GM18951 (cell line): ENCODE results near the gene SLFN11.

Experiments
- POLR2A ChIP-seq: IDR thresholded peaks from 4 replicates; pipeline ENCODE4 v1.6.1; 2011; ENCODE audit warnings: mild to moderate bottlenecking; ENCODE audit not compliant: insufficient read length, insufficient read depth; ENCODE audit errors: extremely low read depth
- in situ Hi-C: fragments of 300-500 bp; cut with MboI; formaldehyde crosslinking; loops from one replicate; pipeline ENCODE4 v1.12.0; 2022; ENCODE audit warnings: low sequenced_read_pairs, mixed read lengths, inconsistent platforms; ENCODE audit not compliant: unreplicated experiment

SLFN11 gene

GRCh38 chr17:35374766-35375344, 1.4 kb upstream of the SLFN11 start:
- no peak for TF ChIP-seq POLR2A
- in situ Hi-C loops = no loop called here

- peak; percentile 64 for TF ChIP-seq POLR2A
- in situ Hi-C loops = no loop called here
Observed at GRCh38 chr17:35373984-35374765, 754 bp upstream of the SLFN11 start.

GRCh38 chr17:35372846-35373533, 431 bp downstream of the SLFN11 start:
- TF ChIP-seq POLR2A = no peak
- in situ Hi-C loops = no loop called here

- in situ Hi-C loops = no loop called here
- TF ChIP-seq POLR2A = no peak
Observed at GRCh38 chr17:35371934-35372333, 1.5 kb downstream of the SLFN11 start.

GRCh38 chr17:35368081-35368830, 5.2 kb downstream of the SLFN11 start:
- TF ChIP-seq POLR2A = no peak

GRCh38 chr17:35361027-35361426, 12.4 kb downstream of the SLFN11 start:
- in situ Hi-C loops = no loop called here
- no peak for TF ChIP-seq POLR2A

More at GRCh38 chr17:35368081-35368830, 5.2 kb downstream of the SLFN11 start:
- in situ Hi-C loops = no loop called here

- no peak for TF ChIP-seq POLR2A
- in situ Hi-C loops = no loop called here
Observed at GRCh38 chr17:35359398-35359797, 14.0 kb downstream of the SLFN11 start.

- no peak for TF ChIP-seq POLR2A
- in situ Hi-C loops = no loop called here
Observed at GRCh38 chr17:35352284-35352683, 21.1 kb downstream of the SLFN11 start.

- in situ Hi-C loops = no loop called here
- no peak for TF ChIP-seq POLR2A
Observed at GRCh38 chr17:35350493-35350892, 22.9 kb downstream of the SLFN11 start.

- in situ Hi-C loops = no loop called here
- TF ChIP-seq POLR2A = peak; percentile 15
Observed at GRCh38 chr17:35345926-35346771, 27.3 kb downstream of the SLFN11 start.

- in situ Hi-C loops = no loop called here
- no peak for TF ChIP-seq POLR2A
Observed at GRCh38 chr17:35345445-35345925, 27.9 kb downstream of the SLFN11 start.

- in situ Hi-C loops = no loop called here
- no peak for TF ChIP-seq POLR2A
Observed at GRCh38 chr17:35344262-35344661, 29.2 kb downstream of the SLFN11 start.
